H1 (cell line): ENCODE data around the gene SIK3. TPM values are rescaled to one million over a fixed set of nuclear protein-coding genes. Genes with fewer than 3 reads are reported as not detected.

Experiments used
- CTCF ChIA-PET: fragments of 300-600 bp; sonication (Branson Sonifier 250); formaldehyde crosslinking; loops from one replicate; lab custom pipeline; 2021; ENCODE audit not compliant: partially characterized antibody; lab: Charles Lee
- POLR2A ChIA-PET: fragments of 300-600 bp; sonication (Branson Sonifier 250); formaldehyde crosslinking; loops from one replicate; lab custom pipeline; 2021; ENCODE audit warnings: inconsistent platforms; ENCODE audit not compliant: partially characterized antibody; lab: Charles Lee
- DNase-seq, 2 experiments: peaks; one replicate each; pipeline versions ENCODE4 v3.0.0 to v3.0.0-alpha.2; 2010 to 2022; ENCODE audit warnings: low spot score in 2 of 2, low read depth in 1 of 2, mixed read lengths in 1 of 2
- FAIRE-seq: peaks from 2 replicates; lab custom pipeline; 2011; peaks lifted over from hg19 to GRCh38; lab: Jason Lieb, UNC
- H2AFZ ChIP-seq: 2 replicates; pipeline ENCODE4 v1.8.1; 2012; ENCODE audit warnings: low read length, inconsistent platforms
- H2AK5ac ChIP-seq: 2 replicates; pipeline ENCODE4 v1.6.1; 2013; ENCODE audit warnings: low read depth, low read length
- H2BK120ac ChIP-seq: replicated peaks from 2 replicates; pipeline ENCODE3; 2013; ENCODE audit warnings: low read depth, low read length, inconsistent platforms
- H2BK12ac ChIP-seq: 2 replicates; pipeline ENCODE4 v1.6.1; 2013; ENCODE audit warnings: low read depth, low read length
- H2BK15ac ChIP-seq: 2 replicates; pipeline ENCODE4 v1.6.1; 2013; ENCODE audit warnings: low read length
- H2BK20ac ChIP-seq: 2 replicates; pipeline ENCODE4 v1.6.1; 2013; ENCODE audit warnings: low read length
- H2BK5ac ChIP-seq: 2 replicates; pipeline ENCODE4 v1.6.1; 2013; ENCODE audit warnings: low read depth, low read length
- H3K14ac ChIP-seq: 2 replicates; pipeline ENCODE4 v1.6.1; 2013; ENCODE audit warnings: inconsistent platforms; ENCODE audit not compliant: insufficient read length
- H3K18ac ChIP-seq: 2 replicates; pipeline ENCODE4 v1.6.1; 2013; ENCODE audit warnings: low read length; ENCODE audit errors: extremely low read depth
- H3K23ac ChIP-seq: 2 replicates; pipeline ENCODE4 v1.6.1; 2013; ENCODE audit warnings: inconsistent platforms; ENCODE audit not compliant: insufficient read length
- H3K23me2 ChIP-seq: 2 replicates; pipeline ENCODE4 v1.6.1; 2013; ENCODE audit warnings: low read depth, low read length
- H3K27ac ChIP-seq: 2 replicates; pipeline ENCODE4 v1.6.1; 2011; ENCODE audit warnings: low read depth, low read length, inconsistent platforms
- H3K27me3 ChIP-seq, 4 experiments: replicated peaks in 1 of 4; 1 replicate in 1 of 4; 2 replicates in 3 of 4; pipeline versions ENCODE4 v1.6.1 to v1.8.1; 2011 to 2013; ENCODE audit warnings: low read length in 3 of 4, mild to moderate bottlenecking in 3 of 4, inconsistent platforms in 2 of 4, mixed read lengths in 2 of 4, moderate library complexity in 1 of 4; ENCODE audit not compliant: control insufficient read depth in 3 of 4, insufficient read depth in 3 of 4; ENCODE audit errors: extremely low read depth in 1 of 4
- H3K36me3 ChIP-seq, 4 experiments: 2 replicates each; pipeline versions ENCODE4 v1.6.1 to v1.8.1; 2011 to 2013; ENCODE audit warnings: mild to moderate bottlenecking in 4 of 4, low read length in 3 of 4, moderate library complexity in 2 of 4, control low read depth in 1 of 4, inconsistent platforms in 1 of 4; ENCODE audit not compliant: insufficient read depth in 4 of 4, control insufficient read depth in 2 of 4
- H3K4ac ChIP-seq: replicated peaks from 2 replicates; pipeline ENCODE3; 2013; ENCODE audit warnings: low read length, low read depth, mixed read lengths, inconsistent platforms; ENCODE audit not compliant: insufficient read length
- H3K4me1 ChIP-seq, 4 experiments: replicated peaks in 1 of 4; 1 replicate in 1 of 4; 2 replicates in 3 of 4; pipeline versions ENCODE4 v1.6.1 to v1.8.1; 2011 to 2013; ENCODE audit warnings: low read length in 3 of 4, inconsistent platforms in 2 of 4, mixed read lengths in 1 of 4; ENCODE audit not compliant: insufficient read depth in 4 of 4, control insufficient read depth in 3 of 4
- H3K4me2 ChIP-seq, 2 experiments: 2 replicates each; pipeline versions ENCODE4 v1.6.1 to v1.8.1; 2011 to 2013; ENCODE audit warnings: low read depth in 2 of 2, low read length in 2 of 2, control low read depth in 1 of 2, inconsistent platforms in 1 of 2, mild to moderate bottlenecking in 1 of 2; ENCODE audit not compliant: insufficient read depth in 1 of 2
- H3K4me3 ChIP-seq, 4 experiments: fragments of 200-600, 300-600 bp in 1 of 4; sonication (generic), shearing (Covaris generic), sonication (Bioruptor Twin) in 1 of 4; 2 replicates each; pipeline versions ENCODE4 v1.5.1 to v1.8.1; 2011 to 2016; ENCODE audit warnings: low read length in 4 of 4, low read depth in 3 of 4, control low read depth in 2 of 4, inconsistent platforms in 2 of 4, mild to moderate bottlenecking in 2 of 4, mixed read lengths in 1 of 4, moderate library complexity in 1 of 4; ENCODE audit not compliant: insufficient read depth in 2 of 4; ENCODE audit errors: extremely low read depth in 1 of 4
- H3K56ac ChIP-seq: replicated peaks from 2 replicates; pipeline ENCODE3; 2013; ENCODE audit warnings: low read depth, mild to moderate bottlenecking, mixed read lengths, low read length, inconsistent platforms; ENCODE audit not compliant: insufficient read length
- H3K79me1 ChIP-seq: 2 replicates; pipeline ENCODE4 v1.6.1; 2013; ENCODE audit warnings: low read depth, low read length, control low read depth
- H3K79me2 ChIP-seq, 2 experiments: 2 replicates each; pipeline versions ENCODE4 v1.6.1 to v1.8.1; 2012 to 2013; ENCODE audit warnings: low read length in 2 of 2, mild to moderate bottlenecking in 2 of 2, inconsistent platforms in 1 of 2; ENCODE audit not compliant: insufficient read depth in 2 of 2, control insufficient read depth in 1 of 2
- H3K9ac ChIP-seq, 4 experiments: replicated peaks in 1 of 4; 1 replicate in 1 of 4; 2 replicates in 3 of 4; pipeline versions ENCODE4 v1.6.1 to v1.8.1; 2011 to 2013; ENCODE audit warnings: low read depth in 3 of 4, low read length in 3 of 4, control low read depth in 2 of 4, mild to moderate bottlenecking in 2 of 4, moderate library complexity in 2 of 4, inconsistent platforms in 1 of 4; ENCODE audit errors: extremely low read depth in 1 of 4
- H3K9me3 ChIP-seq, 2 experiments: 2 replicates each; pipeline versions ENCODE4 v1.6.1 to v1.8.1; 2012 to 2013; ENCODE audit warnings: mild to moderate bottlenecking in 2 of 2, moderate library complexity in 2 of 2, control low read depth in 1 of 2, inconsistent platforms in 1 of 2, low read depth in 1 of 2, low read length in 1 of 2, mixed read lengths in 1 of 2; ENCODE audit not compliant: insufficient read depth in 2 of 2
- H4K20me1 ChIP-seq, 2 experiments: replicated peaks in 1 of 2; 2 replicates each; pipeline versions ENCODE3 to v1.8.1; 2011 to 2013; ENCODE audit warnings: inconsistent platforms in 2 of 2, low read length in 2 of 2, mild to moderate bottlenecking in 1 of 2; ENCODE audit not compliant: insufficient read depth in 2 of 2, control insufficient read depth in 1 of 2
- H4K5ac ChIP-seq: 2 replicates; pipeline ENCODE4 v1.6.1; 2013; ENCODE audit warnings: low read length, low read depth, mixed read lengths, inconsistent platforms; ENCODE audit not compliant: insufficient read length
- H4K8ac ChIP-seq: 2 replicates; pipeline ENCODE4 v1.8.0; 2013; ENCODE audit warnings: mild to moderate bottlenecking, moderate library complexity, low read length, inconsistent platforms; ENCODE audit not compliant: insufficient read depth; ENCODE audit errors: extremely low read depth
- H4K91ac ChIP-seq: replicated peaks from 2 replicates; pipeline ENCODE3; 2013; ENCODE audit warnings: low read length, mixed read lengths, inconsistent platforms; ENCODE audit not compliant: insufficient read length
- CEBPB ChIP-seq: IDR thresholded peaks from 2 replicates; pipeline ENCODE4 v1.6.1; 2012; ENCODE audit warnings: low read depth, low read length
- CHD1 ChIP-seq: IDR thresholded peaks from 2 replicates; pipeline ENCODE4 v1.6.1; 2012; ENCODE audit warnings: low read depth, low read length, improper control_type of control experiment
- POU5F1 ChIP-seq: IDR thresholded peaks from 2 replicates; pipeline ENCODE4 v1.6.1; 2011; ENCODE audit warnings: low read depth, mild to moderate bottlenecking, low read length, moderate library complexity
- SIN3A ChIP-seq, 2 experiments: IDR thresholded peaks in 1 of 2; conservative IDR thresholded peaks in 1 of 2; 2 replicates each; pipeline ENCODE4 v1.6.1; 2011 to 2012; ENCODE audit warnings: low read length in 2 of 2, improper control_type of control experiment in 1 of 2, low read depth in 1 of 2, mild to moderate bottlenecking in 1 of 2
- TBP ChIP-seq: IDR thresholded peaks from 2 replicates; pipeline ENCODE4 v1.6.1; 2011; ENCODE audit warnings: low read depth, low read length, improper control_type of control experiment
- YY1 ChIP-seq: IDR thresholded peaks from 2 replicates; pipeline ENCODE4 v1.6.1; 2011; ENCODE audit warnings: low read depth, mild to moderate bottlenecking, low read length
- WGBS, 2 experiments: shearing (Covaris generic) in 1 of 2; methylation state at CpG; one replicate each; pipeline versions ENCODE4 v1.1.6 to v1.1.7; 2013 to 2015; ENCODE audit warnings: low lambda C conversion rate in 2 of 2, mixed read lengths in 2 of 2, inconsistent platforms in 1 of 2, low coverage in 1 of 2, missing lambda C conversion rate in 1 of 2; ENCODE audit not compliant: insufficient replicate concordance in 2 of 2, insufficient coverage in 1 of 2, insufficient read length in 1 of 2; ENCODE audit errors: extremely low coverage in 1 of 2, missing lambda C conversion rate in 1 of 2; 5-methylcytosine and 5-hydroxymethylcytosine counted together
- polyA plus RNA-seq, 7 experiments: library from polyadenylated mRNA; depleted of rRNA in 3 of 7; stranded (reverse) in 5 of 7; unstranded in 2 of 7; fragments of >200 nt in 5 of 7; fragments of 200-250 nt in 2 of 7; gene quantifications; 1 replicate in 5 of 7; 2 replicates in 1 of 7; 4 replicates in 1 of 7; pipeline versions ENCODE4 v1.2.1 to v1.2.3, GENCODE V29; 2011 to 2013; ENCODE audit warnings: missing spikeins in 2 of 7, mixed read lengths in 2 of 7
- total RNA-seq: library from RNA; stranded (reverse); fragmentation: NEBNext Ultra II Directional; extraction: Animal tissue kit (Norgen Biotek cat#: 25700); gene quantifications from 2 replicates; pipeline ENCODE4 v1.2.1, GENCODE V29; 2021

The SIK3 gene
- total and polyA plus RNA-seq, 2 of the 8 experiments (the other 6 are each of a cell fraction or from before 2014, with no cell fraction given), result 19.9 to 32.1 TPM

DNA sequence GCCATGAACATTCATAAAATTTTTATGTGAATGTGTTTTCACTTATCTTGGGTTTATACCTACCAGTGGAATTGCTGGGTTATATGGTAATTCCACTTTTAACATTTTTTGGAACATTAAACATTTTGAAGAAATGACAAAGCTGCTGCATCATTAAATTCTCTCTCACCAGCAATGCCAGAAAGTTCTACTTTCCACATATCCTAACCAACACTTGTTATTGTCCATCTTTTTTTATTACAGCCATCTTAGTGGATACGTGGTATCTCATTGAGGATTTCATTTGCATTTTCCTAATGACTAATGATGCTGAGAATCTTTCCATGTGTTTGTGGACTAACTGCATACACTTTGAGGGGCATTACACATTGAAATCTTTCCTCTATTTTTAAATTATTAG lies 122.6 kb downstream of the SIK3 start:
- POLR2A ChIA-PET, result no interaction called here
- CTCF ChIA-PET, result no interaction called here
- no peak for FAIRE-seq

More for the DNA sequence above, 122.6 kb downstream of the SIK3 start:
- no peak overlapping the region for H3K14ac ChIP-seq
- no peak overlapping the region for H2BK120ac ChIP-seq
- H3K79me2 ChIP-seq, result peaks cover 0 to 50% of the 10 kb centered on the region in 2 experiments; a peak in 2 of 4 replicates
- no peak overlapping the region for H4K8ac ChIP-seq
- H3K23ac ChIP-seq, result no peak overlapping the region
- no peak overlapping the region for H2BK15ac ChIP-seq
- 96% methylated on average over 1 of the region's 1 CpG; no CpG with 5 or more reads in 1 of the 2 experiments for WGBS, 2 experiments
- H3K9ac ChIP-seq, result no peak overlapping the region
- no peak overlapping the region for H3K18ac ChIP-seq
- no peak overlapping the region for H3K4me2 ChIP-seq
- DNase-seq, result no peak
- no peak overlapping the region for H4K91ac ChIP-seq
- H3K27me3 ChIP-seq, result no peaks in the 10 kb centered on the region
- H3K4me3 ChIP-seq, result no peak overlapping the region
- no peaks in the 10 kb centered on the region for H3K79me1 ChIP-seq
- H3K36me3 ChIP-seq, result no peaks in the 10 kb centered on the region
- no peak overlapping the region for H2BK20ac ChIP-seq
- TF ChIP-seq POU5F1 (no peak), YY1 (no peak), SIN3A (conservative IDR thresholded peaks at IDR 0.05 in 1 of 2, IDR thresholded peaks at IDR 0.05 in 1 of 2; ENCODE audit: low read depth in 1 of 2, low read length in 2 of 2) (no peak), TBP (no peak), CHD1 (no peak), CEBPB (no peak)
- no peaks in the 10 kb centered on the region for H3K9me3 ChIP-seq
- no peak overlapping the region for H3K4ac ChIP-seq
- no peak overlapping the region for H2BK12ac ChIP-seq
- no peak overlapping the region for H3K27ac ChIP-seq
- H2AK5ac ChIP-seq, result no peak overlapping the region
- no peaks in the 10 kb centered on the region for H4K20me1 ChIP-seq
- H2AFZ ChIP-seq, result no peak overlapping the region
- no peak overlapping the region for H2BK5ac ChIP-seq
- H3K4me1 ChIP-seq, result peaks cover 0 to 4% (median 2%) of the 10 kb centered on the region in 4 experiments; a peak in 1 of 7 replicates
- no peak overlapping the region for H3K56ac ChIP-seq
- no peaks in the 10 kb centered on the region for H3K23me2 ChIP-seq
- H4K5ac ChIP-seq, result no peak overlapping the region
